Measurements from ENCODE around the gene EIF2S1. TPM values are rescaled to one million over a fixed set of nuclear protein-coding genes. Genes with fewer than 3 reads are reported as not detected.

The EIF2S1 gene
- total RNA-seq: 49.9 and 102 TPM in 2 replicates

GRCh38 chr14:67359775-67360469 is at the start of gene EIF2S1, which contains the start of gene ATP6V1D:
EIF2S1 (plus strand) TSS chr14:67360328; CDS start chr14:67364768, 4,440 bp downstream.
ATP6V1D (minus strand) TSS chr14:67359804; CDS start chr14:67359698, 106 bp downstream.

GRCh38 chr14:67411820-67412421 is 51.8 kb downstream of the EIF2S1 start, which contains the start of gene PLEK2:
PLEK2 (minus strand) TSS chr14:67412165; CDS start chr14:67412059, 106 bp downstream.

Other genes with a start within 250 kb of the EIF2S1 start
- not detected in 2 replicates for gene GARIN2, start 170.9 kb upstream of the EIF2S1 start, total RNA-seq
- 10.9 and 14.3 TPM in 2 replicates for gene PALS1, start 118.9 kb upstream of the EIF2S1 start, total RNA-seq
- 58.5 and 65.8 TPM in 2 replicates for gene ATP6V1D, start 524 bp upstream of the EIF2S1 start, total RNA-seq
- 12.2 and 48.1 TPM in 2 replicates for gene PLEK2, start 51.8 kb downstream of the EIF2S1 start, total RNA-seq
- gene TMEM229B, start 128.4 kb downstream of the EIF2S1 start, total RNA-seq: 0.16 and 1.0 TPM in 2 replicates
- gene PLEKHH1, start 173.0 kb downstream of the EIF2S1 start, total RNA-seq: 3.1 and 10.6 TPM in 2 replicates
- gene PIGH, start 239.9 kb downstream of the EIF2S1 start, total RNA-seq: 17.2 and 18.6 TPM in 2 replicates